ENCODE results near the gene NRG3. TPM values are rescaled to one million over a fixed set of nuclear protein-coding genes. Genes with fewer than 3 reads are reported as not detected.

The NRG3 gene
- total RNA-seq, 1 experiment from 2014 or later: not detected

DNA sequence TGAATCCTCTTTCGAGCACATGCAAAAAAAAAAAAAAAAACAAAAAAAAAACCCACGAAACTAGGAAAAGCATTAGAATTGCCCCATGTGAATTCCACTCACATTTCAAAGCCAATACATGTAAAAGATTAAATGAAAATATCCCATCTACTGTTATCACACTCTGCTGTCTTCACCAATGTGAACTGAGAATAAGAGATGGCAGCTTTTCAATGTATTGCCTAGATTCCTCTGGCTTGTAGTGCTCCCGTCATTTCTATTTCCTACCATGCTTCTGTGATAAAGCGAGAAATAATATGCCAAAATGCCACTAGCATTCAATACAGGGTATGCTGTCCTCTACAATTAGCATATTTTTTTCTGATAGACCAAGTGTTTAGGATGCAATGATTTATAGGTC lies 517.0 kb downstream of the NRG3 start:
- no peak overlapping the region for H3K4me3 ChIP-seq (replicated peaks in 1 of 2; ENCODE audit: low read depth in 1 of 2, low read length in 2 of 2)
- no peaks in the 10 kb centered on the region for H4K20me1 ChIP-seq (ENCODE audit: insufficient read depth)
- no peaks in the 10 kb centered on the region for H3K9me2 ChIP-seq (ENCODE audit: insufficient read depth)
- H3K79me2 ChIP-seq (ENCODE audit: insufficient read depth, low read length): no peaks in the 10 kb centered on the region
- H2AFZ ChIP-seq (ENCODE audit: low read depth, low read length, poor library complexity, severe bottlenecking): no peak overlapping the region
- CTCF ChIA-PET: no interaction called here
- DNase-seq (ENCODE audit: low read depth, low spot score) (no peak), ATAC-seq (no peak)
- TF ChIP-seq RAD21 (IDR thresholded peaks at IDR 0.05; ENCODE audit: low read depth): no peak
- TF ChIP-seq CBX3 (IDR thresholded peaks at IDR 0.05; ENCODE audit: low read depth): no peak
- TF ChIP-seq SP1 (IDR thresholded peaks at IDR 0.05; ENCODE audit: low read depth): no peak
- TF ChIP-seq, protein P1, sequence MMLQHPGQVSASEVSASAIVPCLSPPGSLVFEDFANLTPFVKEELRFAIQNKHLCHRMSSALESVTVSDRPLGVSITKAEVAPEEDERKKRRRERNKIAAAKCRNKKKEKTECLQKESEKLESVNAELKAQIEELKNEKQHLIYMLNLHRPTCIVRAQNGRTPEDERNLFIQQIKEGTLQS (IDR thresholded peaks at IDR 0.05): no peak
- TF ChIP-seq CEBPB (IDR thresholded peaks at IDR 0.05; ENCODE audit: low read depth): no peak
- no peak for TF ChIP-seq ELF1 (IDR thresholded peaks at IDR 0.05; ENCODE audit: borderline replicate concordance, low read depth)
- TF ChIP-seq, protein P2, sequence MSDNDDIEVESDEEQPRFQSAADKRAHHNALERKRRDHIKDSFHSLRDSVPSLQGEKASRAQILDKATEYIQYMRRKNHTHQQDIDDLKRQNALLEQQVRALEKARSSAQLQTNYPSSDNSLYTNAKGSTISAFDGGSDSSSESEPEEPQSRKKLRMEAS (IDR thresholded peaks at IDR 0.05): no peak
- no peak for TF ChIP-seq ZFX (IDR thresholded peaks at IDR 0.05)
- no peak for TF ChIP-seq TCF7L2 (IDR thresholded peaks at IDR 0.05; ENCODE audit: borderline replicate concordance, extremely low read depth, insufficient read depth, insufficient read length)
- TF ChIP-seq ZNF274 (IDR thresholded peaks at IDR 0.05; ENCODE audit: low read depth, low read length): no peak
- TF ChIP-seq SRF (IDR thresholded peaks at IDR 0.05; ENCODE audit: low read depth): no peak
- no peaks in the 10 kb centered on the region for H3K36me3 ChIP-seq (ENCODE audit: control insufficient read depth in 1 of 2, insufficient read depth in 2 of 2, low read length in 2 of 2)
- H3K9me3 ChIP-seq (ENCODE audit: control insufficient read depth in 1 of 2, insufficient read depth in 1 of 2, low read depth in 1 of 2, low read length in 2 of 2): peaks cover 7 to 36% of the 10 kb centered on the region in 2 experiments; a peak in 2 of 4 replicates
- no peaks in the 10 kb centered on the region for H3K27me3 ChIP-seq (ENCODE audit: insufficient read depth, low read length)
- no TSS peak for BruUV-seq (replicated peaks)
- H3K9ac ChIP-seq (ENCODE audit: low read length): no peak overlapping the region
- H3K27ac ChIP-seq (ENCODE audit: low read depth, low read length): no peak overlapping the region
- H3K4me2 ChIP-seq (ENCODE audit: low read length): no peak overlapping the region
- RAD21 ChIA-PET (ENCODE audit: low non-redundant PET in 1 of 2, low total read pairs in 2 of 2, uncharacterized antibody in 2 of 2, unreplicated experiment in 2 of 2): no interaction called here
- no peaks in the 10 kb centered on the region for H3K4me1 ChIP-seq (ENCODE audit: control insufficient read depth in 1 of 2, insufficient read depth in 2 of 2, low read length in 2 of 2)
- intact Hi-C loops (cut with micrococcal nuclease): no loop called here
- POLR2A ChIA-PET: no interaction called here

- ChIA-PET POLR2A (no interaction called here), CTCF (no interaction called here)
- H3K9ac ChIP-seq (ENCODE audit: low read length): no peak overlapping the region
- TF ChIP-seq SIN3A (IDR thresholded peaks at IDR 0.05; ENCODE audit: low read depth) (no peak), EGR1 (IDR thresholded peaks at IDR 0.05; ENCODE audit: low read depth) (no peak), POLR2A (IDR thresholded peaks at IDR 0.05; ENCODE audit: borderline replicate concordance, extremely low read depth, insufficient read depth, insufficient read length) (no peak), REST (IDR thresholded peaks at IDR 0.05; ENCODE audit: low read depth) (no peak), RAD21 (IDR thresholded peaks at IDR 0.05; ENCODE audit: low read depth) (no peak)
- TF ChIP-seq, protein P3, sequence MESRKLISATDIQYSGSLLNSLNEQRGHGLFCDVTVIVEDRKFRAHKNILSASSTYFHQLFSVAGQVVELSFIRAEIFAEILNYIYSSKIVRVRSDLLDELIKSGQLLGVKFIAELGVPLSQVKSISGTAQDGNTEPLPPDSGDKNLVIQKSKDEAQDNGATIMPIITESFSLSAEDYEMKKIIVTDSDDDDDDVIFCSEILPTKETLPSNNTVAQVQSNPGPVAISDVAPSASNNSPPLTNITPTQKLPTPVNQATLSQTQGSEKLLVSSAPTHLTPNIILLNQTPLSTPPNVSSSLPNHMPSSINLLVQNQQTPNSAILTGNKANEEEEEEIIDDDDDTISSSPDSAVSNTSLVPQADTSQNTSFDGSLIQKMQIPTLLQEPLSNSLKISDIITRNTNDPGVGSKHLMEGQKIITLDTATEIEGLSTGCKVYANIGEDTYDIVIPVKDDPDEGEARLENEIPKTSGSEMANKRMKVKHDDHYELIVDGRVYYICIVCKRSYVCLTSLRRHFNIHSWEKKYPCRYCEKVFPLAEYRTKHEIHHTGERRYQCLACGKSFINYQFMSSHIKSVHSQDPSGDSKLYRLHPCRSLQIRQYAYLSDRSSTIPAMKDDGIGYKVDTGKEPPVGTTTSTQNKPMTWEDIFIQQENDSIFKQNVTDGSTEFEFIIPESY (IDR thresholded peaks at IDR 0.05; ENCODE audit: extremely low read depth, insufficient replicate concordance, low read length): no peak
These were observed 517.5 kb downstream of the NRG3 start for GRCh38 chr10:82392533-82392932.

More at GRCh38 chr10:82392533-82392932, 517.5 kb downstream of the NRG3 start:
- H3K36me3 ChIP-seq (ENCODE audit: control insufficient read depth in 1 of 2, insufficient read depth in 2 of 2, low read length in 2 of 2): no peaks in the 10 kb centered on the region
- H2AFZ ChIP-seq (ENCODE audit: low read depth, low read length, poor library complexity, severe bottlenecking): no peak overlapping the region
- H3K9me3 ChIP-seq (ENCODE audit: control insufficient read depth in 1 of 2, insufficient read depth in 1 of 2, low read depth in 1 of 2, low read length in 2 of 2): peaks cover 7 to 36% of the 10 kb centered on the region in 2 experiments; a peak in 2 of 4 replicates
- no peak for ATAC-seq
- H3K27me3 ChIP-seq (ENCODE audit: insufficient read depth, low read length): no peaks in the 10 kb centered on the region
- H3K9me2 ChIP-seq (ENCODE audit: insufficient read depth): no peaks in the 10 kb centered on the region
- RAD21 ChIA-PET (ENCODE audit: low non-redundant PET in 1 of 2, low total read pairs in 2 of 2, uncharacterized antibody in 2 of 2, unreplicated experiment in 2 of 2): no interaction called here
- no peaks in the 10 kb centered on the region for H3K79me2 ChIP-seq (ENCODE audit: insufficient read depth, low read length)
- BruUV-seq (replicated peaks): no TSS peak
- H3K4me1 ChIP-seq (ENCODE audit: control insufficient read depth in 1 of 2, insufficient read depth in 2 of 2, low read length in 2 of 2): no peaks in the 10 kb centered on the region
- DNase-seq (ENCODE audit: low read depth, low spot score): no peak
- no peak overlapping the region for H3K4me2 ChIP-seq (ENCODE audit: low read length)
- no peak overlapping the region for H3K4me3 ChIP-seq (replicated peaks in 1 of 2; ENCODE audit: low read depth in 1 of 2, low read length in 2 of 2)
- H4K20me1 ChIP-seq (ENCODE audit: insufficient read depth): no peaks in the 10 kb centered on the region
- H3K27ac ChIP-seq (ENCODE audit: low read depth, low read length): no peak overlapping the region
- intact Hi-C loops (cut with micrococcal nuclease): no loop called here
